Suprapubic skin (tissue), 4 donors: ENCODE measurements around the gene SH3PXD2B. TPM values are rescaled to one million over a fixed set of nuclear protein-coding genes. Genes with fewer than 3 reads are reported as not detected.

ENCODE experiments used
- DNase-seq, 2 donors: peaks; one replicate each; pipeline ENCODE4 v3.0.0-alpha.2; 2019; ENCODE audit warnings: low spot score in 2 of 2
- H3K27ac ChIP-seq: fragments of 200-600 bp; sonication (generic); one replicate; pipeline ENCODE4 v1.5.1; 2019
- H3K27me3 ChIP-seq: fragments of 200-600 bp; sonication (generic); one replicate; pipeline ENCODE4 v1.5.1; 2019
- H3K36me3 ChIP-seq: fragments of 200-600 bp; sonication (generic); one replicate; pipeline ENCODE4 v1.5.1; 2019
- H3K4me1 ChIP-seq: fragments of 200-600 bp; sonication (generic); one replicate; pipeline ENCODE4 v1.5.1; 2019
- H3K4me3 ChIP-seq: fragments of 200-600 bp; sonication (generic); one replicate; pipeline ENCODE4 v1.5.1; 2019; ENCODE audit warnings: mild to moderate bottlenecking
- H3K9me3 ChIP-seq: fragments of 200-600 bp; sonication (generic); one replicate; pipeline ENCODE4 v1.5.1; 2019
- CTCF ChIP-seq, 2 donors: fragments of 200-600 bp in 1 of 2; fragments of 450-650 bp in 1 of 2; sonication (generic) in 1 of 2; IDR thresholded peaks; one replicate each; pipeline ENCODE4 v1.5.1; 2016 to 2019; ENCODE audit warnings: antibody characterized with exemption in 2 of 2, mild to moderate bottlenecking in 1 of 2, moderate library complexity in 1 of 2
- EP300 ChIP-seq: sonication (generic); formaldehyde crosslinking; IDR thresholded peaks from one replicate; pipeline ENCODE4 v1.6.1; 2017; ENCODE audit warnings: antibody characterized with exemption
- POLR2A ChIP-seq, 2 donors: fragments of 450-650 bp; IDR thresholded peaks; one replicate each; pipeline ENCODE4 v1.6.1; 2017; ENCODE audit warnings: antibody characterized with exemption in 2 of 2, mild to moderate bottlenecking in 2 of 2, moderate library complexity in 2 of 2
- POLR2AphosphoS5 ChIP-seq, 3 donors: sonication (generic); formaldehyde crosslinking; IDR thresholded peaks; one replicate each; pipeline ENCODE4 v1.6.1; 2017; ENCODE audit warnings: antibody characterized with exemption in 3 of 3
- WGBS: methylation state at CpG from one replicate; pipeline ENCODE4 v1.1.5; 2018; 5-methylcytosine and 5-hydroxymethylcytosine counted together
- total RNA-seq, 4 donors: library from RNA; depleted of rRNA; stranded (reverse); fragments of >200 nt; gene quantifications; one replicate each; pipeline ENCODE4 v1.1.0, GENCODE V29; 2016

Gene SH3PXD2B
- total RNA-seq, 4 donors from 2014 or later: 29.1 to 42.1 (median 31.3) TPM

- peak; percentile 56 to 67 for DNase-seq
- Histone ChIP-seq H3K27ac (peak overlapping the region; percentile 78), H3K4me3 (no peak overlapping the region), H3K27me3 (no peaks in the 10 kb centered on the region), H3K4me1 (peaks cover 76% of the 10 kb centered on the region), H3K36me3 (no peaks in the 10 kb centered on the region), H3K9me3 (no peaks in the 10 kb centered on the region)
- no peak for TF ChIP-seq POLR2AphosphoS5 (IDR thresholded peaks at IDR 0.05)
- TF ChIP-seq CTCF (IDR thresholded peaks at IDR 0.05): no peak
- TF ChIP-seq EP300: no peak
- no peak for TF ChIP-seq POLR2A (IDR thresholded peaks at IDR 0.05)
- WGBS: 77% methylated on average over 4 of the region's 4 CpGs
These were observed 10.2 kb downstream of the SH3PXD2B start for GRCh38 chr5:172444110-172444510.

GRCh38 chr5:172443441-172444109, 10.8 kb downstream of the SH3PXD2B start:
- TF ChIP-seq POLR2A (IDR thresholded peaks at IDR 0.05): no peak
- TF ChIP-seq EP300: no peak
- TF ChIP-seq POLR2AphosphoS5 (IDR thresholded peaks at IDR 0.05): peak; percentile 19 to 92 (median 90)
- Histone ChIP-seq H3K4me1 (peaks cover 77% of the 10 kb centered on the region), H3K9me3 (no peaks in the 10 kb centered on the region), H3K36me3 (no peaks in the 10 kb centered on the region), H3K27ac (peak overlapping the region; percentile 78), H3K27me3 (no peaks in the 10 kb centered on the region), H3K4me3 (no peak overlapping the region)
- 30% methylated on average over 9 of the region's 10 CpGs for WGBS
- peak; percentile 94 to 96 for DNase-seq

GRCh38 chr5:172442592-172442991, 11.7 kb downstream of the SH3PXD2B start:
- TF ChIP-seq POLR2AphosphoS5 (IDR thresholded peaks at IDR 0.05) (no peak), POLR2A (IDR thresholded peaks at IDR 0.05) (no peak), EP300 (no peak), CTCF (IDR thresholded peaks at IDR 0.05) (no peak)
- peak in 1 of 2 donors; percentile 50 for DNase-seq
- no peaks in the 10 kb centered on the region for H3K27me3 ChIP-seq
- H3K36me3 ChIP-seq: no peaks in the 10 kb centered on the region
- no peaks in the 10 kb centered on the region for H3K9me3 ChIP-seq
- H3K27ac ChIP-seq: peak overlapping the region; percentile 78
- WGBS: 74% methylated on average over 2 of the region's 2 CpGs
- peaks cover 79% of the 10 kb centered on the region for H3K4me1 ChIP-seq
- no peak overlapping the region for H3K4me3 ChIP-seq

GRCh38 chr5:172441262-172441751, 13.0 kb downstream of the SH3PXD2B start:
- TF ChIP-seq EP300 (no peak), POLR2A (IDR thresholded peaks at IDR 0.05) (peak in 1 of 2 donors; percentile 27), POLR2AphosphoS5 (IDR thresholded peaks at IDR 0.05) (peak in 2 of 3 donors; percentile 49 to 71)
- H3K4me1 ChIP-seq: peaks cover 79% of the 10 kb centered on the region
- H3K27ac ChIP-seq: peak overlapping the region; percentile 84
- H3K4me3 ChIP-seq: no peak overlapping the region
- no peaks in the 10 kb centered on the region for H3K36me3 ChIP-seq
- no peaks in the 10 kb centered on the region for H3K27me3 ChIP-seq
- H3K9me3 ChIP-seq: no peaks in the 10 kb centered on the region
- DNase-seq: peak; percentile 92 to 93
- WGBS: 83% methylated on average over 14 of the region's 14 CpGs

DNA sequence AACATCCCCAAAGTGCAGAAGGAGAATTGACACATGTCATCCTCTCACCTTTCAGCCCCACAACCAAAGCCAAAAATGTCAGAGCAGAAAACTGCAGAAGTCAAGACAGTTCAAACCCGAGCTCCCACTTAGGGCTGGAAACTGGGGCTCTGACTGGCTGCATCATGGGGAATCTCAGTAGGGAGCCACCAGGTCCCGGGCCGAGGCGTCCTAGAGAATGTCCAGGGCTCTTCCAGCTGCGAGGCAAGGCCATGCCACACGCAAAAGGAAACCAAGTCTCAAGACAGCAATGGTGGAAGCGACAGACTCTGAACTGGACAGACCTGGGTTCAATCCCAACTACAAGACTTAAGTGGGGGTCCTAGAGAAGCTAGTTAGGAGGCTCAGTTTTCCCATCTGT, 13.8 kb downstream of the SH3PXD2B start:
- TF ChIP-seq POLR2AphosphoS5 (IDR thresholded peaks at IDR 0.05) (no peak), CTCF (IDR thresholded peaks at IDR 0.05) (no peak), POLR2A (IDR thresholded peaks at IDR 0.05) (no peak), EP300 (no peak)
- no peak overlapping the region for H3K4me3 ChIP-seq
- H3K36me3 ChIP-seq: no peaks in the 10 kb centered on the region
- peak in 1 of 2 donors; percentile 64 for DNase-seq
- H3K9me3 ChIP-seq: no peaks in the 10 kb centered on the region
- peaks cover 79% of the 10 kb centered on the region for H3K4me1 ChIP-seq
- no peaks in the 10 kb centered on the region for H3K27me3 ChIP-seq
- WGBS: 93% methylated on average over 7 of the region's 7 CpGs
- H3K27ac ChIP-seq: peak overlapping the region; percentile 84

GRCh38 chr5:172439785-172440477, 14.4 kb downstream of the SH3PXD2B start:
- H3K27ac ChIP-seq: no peak overlapping the region
- H3K27me3 ChIP-seq: no peaks in the 10 kb centered on the region
- no peak overlapping the region for H3K4me3 ChIP-seq
- 72% methylated on average over 16 of the region's 22 CpGs for WGBS
- peaks cover 74% of the 10 kb centered on the region for H3K4me1 ChIP-seq
- peak; percentile 87 to 88 for DNase-seq
- no peak for TF ChIP-seq POLR2A (IDR thresholded peaks at IDR 0.05)
- TF ChIP-seq POLR2AphosphoS5 (IDR thresholded peaks at IDR 0.05): peak in 1 of 3 donors; percentile 55
- H3K36me3 ChIP-seq: no peaks in the 10 kb centered on the region
- H3K9me3 ChIP-seq: no peaks in the 10 kb centered on the region
